HG02571 (cell line): Measurements from ENCODE around the gene LY6G6F.

Source experiments
- ATAC-seq: cut with Tn5 transposase; IDR thresholded peaks from one replicate; pipeline ENCODE4 v1.9.1; 2021; ENCODE audit warnings: mild to moderate bottlenecking, moderate library complexity; ENCODE audit not compliant: unreplicated experiment

LY6G6F gene

DNA sequence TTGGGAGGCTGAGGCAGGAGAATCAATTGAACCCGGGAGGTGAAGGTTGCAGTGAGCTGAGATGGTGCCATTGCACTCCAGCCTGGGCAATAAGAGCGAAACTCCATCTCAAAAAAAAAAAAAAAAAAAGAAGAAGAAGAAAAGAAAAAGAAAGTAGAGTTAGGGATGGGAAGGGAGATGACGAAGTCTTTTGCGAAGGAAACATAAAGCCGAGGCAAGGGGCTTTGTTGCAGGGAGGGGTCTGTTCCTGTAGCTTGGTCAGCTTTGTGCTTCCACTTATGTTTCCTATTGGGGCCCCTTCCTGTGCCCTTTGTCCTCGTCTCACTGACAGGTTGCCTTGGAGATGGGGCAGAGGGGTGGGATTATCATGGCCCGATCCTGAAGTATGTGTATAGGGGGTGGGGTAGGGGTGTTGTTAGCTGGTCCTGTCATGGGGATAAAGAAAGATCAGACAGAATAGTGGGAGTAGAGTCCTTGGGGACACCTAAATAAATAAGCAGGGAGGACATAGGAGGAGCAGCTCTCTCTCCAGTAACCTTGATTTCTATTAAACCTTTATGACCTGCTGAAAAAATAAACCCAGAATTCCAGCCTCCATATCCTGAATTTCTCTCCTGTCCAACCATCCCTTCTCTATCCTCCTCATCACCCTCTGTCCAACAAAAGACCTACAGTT is 30.8 kb downstream of the LY6G6F start:
- ATAC-seq, result no peak

DNA sequence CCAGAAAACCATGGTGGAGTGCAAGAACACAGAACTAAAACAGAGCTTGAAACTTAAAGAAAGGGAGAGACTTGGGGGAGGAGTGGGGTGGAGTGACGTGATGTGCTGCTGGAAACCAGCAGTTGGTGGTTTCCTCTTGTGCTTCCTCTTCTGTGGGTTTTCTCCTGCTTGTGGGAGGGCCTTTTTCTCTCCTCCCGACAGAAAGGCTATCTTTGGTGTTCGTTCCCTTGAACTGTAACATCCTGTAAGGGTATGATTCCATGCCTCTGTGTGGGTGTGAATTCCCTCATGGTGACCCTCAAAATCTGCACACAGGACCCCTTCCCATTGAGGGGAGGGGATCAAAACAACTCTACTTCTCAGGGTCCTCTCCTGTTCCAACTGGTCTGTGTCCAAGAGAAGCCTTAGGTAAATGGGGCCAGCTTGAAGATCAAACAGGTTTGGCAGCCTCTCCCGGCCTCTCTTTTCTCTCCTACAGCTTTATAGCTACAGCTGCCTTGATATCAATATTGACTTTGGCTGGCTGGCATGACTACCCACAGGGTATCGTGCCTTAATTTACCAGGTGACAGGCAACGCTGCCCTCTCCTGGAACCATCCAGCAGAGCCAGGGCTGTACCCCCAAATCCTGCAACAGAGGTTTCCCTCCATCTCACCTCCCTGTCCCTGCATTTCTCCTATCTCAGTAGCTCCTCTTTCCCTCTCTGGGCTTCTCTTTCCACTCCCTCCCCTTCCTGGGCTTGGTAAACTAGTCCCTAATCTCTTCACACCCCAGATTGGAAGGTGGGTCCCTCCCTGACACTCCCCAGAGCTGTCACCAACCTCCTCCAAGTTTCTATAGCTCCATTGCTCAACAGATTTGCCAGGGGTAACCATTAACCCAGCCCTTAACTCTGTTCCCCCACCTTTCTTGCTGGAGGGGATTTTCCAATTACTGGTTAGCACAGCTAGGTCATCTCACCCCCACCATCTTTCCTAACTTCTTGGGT is 31.6 kb downstream of the LY6G6F start:
- no peak for ATAC-seq

DNA sequence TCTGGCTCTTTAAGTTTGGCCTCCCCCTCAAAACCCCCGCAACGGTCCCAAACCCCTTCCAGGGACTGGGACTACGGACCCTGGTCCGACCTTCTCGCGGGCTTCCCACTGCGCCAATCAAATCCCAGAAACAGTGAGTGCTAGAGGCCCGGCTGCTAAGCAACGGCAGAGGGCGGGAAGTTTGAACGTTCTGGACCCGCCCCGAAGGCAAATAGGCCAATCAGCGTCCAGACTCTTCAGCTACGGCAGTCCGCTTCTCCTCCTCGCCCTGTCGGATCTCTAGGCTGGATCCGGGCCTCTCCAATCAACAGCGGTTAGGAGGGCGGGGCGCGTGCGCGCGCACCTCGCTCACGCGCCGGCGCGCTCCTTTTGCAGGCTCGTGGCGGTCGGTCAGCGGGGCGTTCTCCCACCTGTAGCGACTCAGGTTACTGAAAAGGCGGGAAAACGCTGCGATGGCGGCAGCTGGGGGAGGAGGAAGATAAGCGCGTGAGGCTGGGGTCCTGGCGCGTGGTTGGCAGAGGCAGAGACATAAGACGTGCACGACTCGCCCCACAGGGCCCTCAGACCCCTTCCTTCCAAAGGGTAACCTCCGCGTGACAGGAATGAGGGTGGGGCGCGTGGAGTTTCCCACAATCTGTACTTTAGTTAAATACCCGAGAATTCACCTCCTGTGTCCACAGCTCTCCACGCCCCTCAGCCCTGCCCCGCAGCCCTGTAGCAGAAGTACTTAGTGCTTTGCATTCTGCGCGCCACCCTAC is 33.2 kb downstream of the LY6G6F start, which contains the start of gene MSH5:
TSS of gene MSH5 (plus strand) at position 367 of the 758 bp plus-strand sequence. CDS start 462 bp downstream, outside the sequence.
- peak; percentile 77 for ATAC-seq

DNA sequence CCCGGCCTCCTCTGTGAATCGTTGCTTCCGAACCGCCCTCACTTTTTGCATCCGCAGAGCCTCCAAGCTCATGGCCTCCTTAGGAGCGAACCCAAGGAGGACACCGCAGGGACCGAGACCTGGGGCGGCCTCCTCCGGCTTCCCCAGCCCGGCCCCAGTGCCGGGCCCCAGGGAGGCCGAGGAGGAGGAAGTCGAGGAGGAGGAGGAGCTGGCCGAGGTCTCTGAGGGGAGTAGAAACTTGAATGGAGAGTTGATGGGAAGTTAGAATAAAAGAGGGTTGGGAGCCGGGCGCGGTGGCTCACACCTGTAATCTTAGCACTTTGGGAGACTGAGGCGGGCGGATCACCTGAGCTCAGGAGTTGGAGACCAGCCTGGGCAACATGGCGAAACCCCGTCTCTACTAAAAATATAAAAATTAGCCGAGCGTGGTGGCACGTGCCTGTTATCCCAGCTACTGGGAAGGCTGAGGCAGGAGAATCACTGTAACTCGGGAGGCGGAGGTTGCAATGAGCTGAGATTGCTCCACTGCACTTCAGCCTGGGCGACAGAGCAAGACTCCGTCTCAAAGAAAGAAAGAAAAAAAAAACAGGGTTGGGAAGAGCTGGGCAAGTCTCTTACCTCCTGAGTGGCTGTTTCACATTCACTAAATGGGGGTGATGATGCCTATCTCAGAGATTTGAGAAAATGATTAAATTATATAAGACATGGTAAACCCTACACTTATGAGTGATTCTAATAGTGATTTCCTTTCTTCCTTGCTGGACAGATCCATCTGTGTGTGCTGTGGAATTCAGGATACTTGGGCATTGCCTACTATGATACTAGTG is 33.9 kb downstream of the LY6G6F start:
- ATAC-seq, result no peak

DNA sequence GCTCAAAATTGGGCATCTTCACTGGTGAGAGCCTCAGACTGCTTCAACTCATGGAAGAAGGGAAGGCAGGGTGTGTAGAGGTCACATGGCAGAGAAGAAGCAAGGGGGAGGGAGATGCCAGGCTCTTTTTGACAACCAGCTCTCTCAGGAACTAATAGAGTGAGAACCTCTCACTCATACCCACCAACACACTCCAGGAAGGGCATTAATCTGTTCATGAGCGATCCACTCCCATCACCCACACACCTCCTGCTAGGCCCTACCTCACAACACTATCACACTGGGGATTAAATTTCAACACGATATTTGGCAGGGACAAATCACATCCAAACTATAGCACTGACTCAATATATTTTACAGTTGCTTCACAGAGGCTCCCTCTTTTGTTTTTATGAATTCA is 35.1 kb downstream of the LY6G6F start:
- no peak for ATAC-seq

DNA sequence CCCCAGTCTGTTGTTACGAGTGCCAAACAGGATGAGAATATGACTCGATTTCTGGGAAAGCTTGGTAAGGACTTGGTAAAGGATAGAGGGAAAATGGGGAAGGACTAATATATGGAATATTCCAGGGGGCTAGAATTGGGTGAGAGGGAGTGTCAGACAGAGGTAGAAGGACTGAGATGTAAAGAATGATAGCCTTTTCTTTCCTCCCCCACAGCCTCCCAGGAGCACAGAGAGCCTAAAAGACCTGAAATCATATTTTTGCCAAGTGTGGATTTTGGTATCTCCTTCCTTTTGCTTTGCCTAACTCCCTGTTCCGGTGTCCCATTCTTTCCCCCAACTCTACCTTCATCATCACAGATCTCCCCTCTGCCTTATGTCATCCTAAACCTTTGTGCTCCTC is 36.2 kb downstream of the LY6G6F start:
- no peak for ATAC-seq

DNA sequence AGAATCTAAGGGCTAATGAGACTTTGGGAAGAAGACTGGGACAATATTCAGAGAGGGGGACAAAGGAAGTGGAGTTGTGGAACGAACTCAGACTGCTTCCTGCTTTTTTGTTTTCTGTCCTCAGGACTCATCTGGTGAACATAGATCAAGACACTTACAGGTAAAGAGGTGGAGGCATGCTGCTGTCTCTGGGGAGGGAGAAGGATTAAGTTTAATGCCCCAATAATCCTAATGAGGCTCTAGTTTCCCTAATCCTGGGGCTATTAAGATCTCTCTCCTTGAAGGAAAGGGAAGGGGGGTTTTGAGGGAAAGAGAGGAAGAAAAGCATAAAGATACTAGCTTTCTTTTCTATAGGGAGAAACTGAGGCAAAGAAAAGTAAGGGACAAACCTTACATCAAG is 37.8 kb downstream of the LY6G6F start:
- ATAC-seq, result no peak

DNA sequence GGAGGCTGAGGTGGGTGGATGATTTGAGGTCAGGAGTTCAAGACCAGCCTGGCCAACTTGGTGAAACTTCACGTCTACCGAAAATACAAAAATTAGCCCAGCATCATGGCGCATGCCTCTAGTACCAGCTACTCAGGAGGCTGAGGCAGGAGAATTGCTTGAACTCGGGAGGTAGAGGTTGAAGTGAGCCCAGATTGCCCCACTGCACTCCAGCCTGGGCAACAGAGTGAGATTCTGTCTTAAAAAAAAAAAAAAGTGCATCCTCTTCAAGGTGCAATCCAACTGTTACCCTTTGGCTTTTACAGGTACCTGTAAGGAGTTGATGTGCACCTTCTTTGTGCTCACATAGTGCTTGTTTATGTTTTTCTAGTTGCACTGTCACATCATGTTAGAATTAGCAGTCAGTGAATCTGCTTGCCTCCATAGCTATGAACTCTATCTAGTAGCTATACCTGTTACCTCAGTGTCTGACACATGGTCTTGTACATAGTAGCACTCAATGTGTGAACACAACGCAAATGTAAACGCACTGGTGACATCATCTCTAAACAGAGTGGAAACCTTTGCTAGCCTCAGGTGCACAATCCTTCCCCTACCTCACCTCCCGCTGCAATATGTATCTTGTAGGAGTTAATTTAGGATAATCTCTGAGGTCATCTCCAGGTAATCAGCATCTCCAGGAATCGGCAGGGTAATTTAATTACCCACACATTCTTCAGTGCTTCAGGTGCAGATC is 42.8 kb downstream of the LY6G6F start:
- no peak for ATAC-seq

DNA sequence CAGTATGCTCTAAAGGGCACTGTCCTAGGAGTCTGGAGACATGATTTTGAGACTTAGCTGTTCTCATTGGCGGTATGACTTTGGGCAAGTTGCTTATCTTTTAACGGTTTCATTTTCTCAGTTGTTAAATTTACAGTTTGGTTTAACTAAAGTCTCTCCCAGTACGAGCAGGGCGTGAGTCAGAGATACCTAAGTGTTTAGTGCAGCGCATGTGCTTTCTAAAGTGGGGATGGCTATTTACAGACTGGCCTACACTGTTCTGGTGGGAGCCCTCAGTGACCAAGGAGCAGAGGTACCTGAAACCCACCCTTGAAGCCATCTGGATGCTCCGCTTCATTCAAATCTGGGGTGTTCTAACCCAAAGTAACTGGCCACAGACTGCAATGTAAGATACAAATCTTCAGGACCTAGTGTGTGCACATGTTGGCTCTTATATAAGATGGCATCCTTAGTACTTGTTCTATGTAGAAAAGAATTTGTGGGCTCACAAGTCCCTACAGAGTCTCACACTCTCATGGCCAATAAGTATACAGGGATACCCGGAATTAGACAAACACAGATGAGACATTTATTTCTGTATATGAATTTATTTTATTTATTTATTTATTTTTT is 43.9 kb downstream of the LY6G6F start:
- ATAC-seq, result no peak

DNA sequence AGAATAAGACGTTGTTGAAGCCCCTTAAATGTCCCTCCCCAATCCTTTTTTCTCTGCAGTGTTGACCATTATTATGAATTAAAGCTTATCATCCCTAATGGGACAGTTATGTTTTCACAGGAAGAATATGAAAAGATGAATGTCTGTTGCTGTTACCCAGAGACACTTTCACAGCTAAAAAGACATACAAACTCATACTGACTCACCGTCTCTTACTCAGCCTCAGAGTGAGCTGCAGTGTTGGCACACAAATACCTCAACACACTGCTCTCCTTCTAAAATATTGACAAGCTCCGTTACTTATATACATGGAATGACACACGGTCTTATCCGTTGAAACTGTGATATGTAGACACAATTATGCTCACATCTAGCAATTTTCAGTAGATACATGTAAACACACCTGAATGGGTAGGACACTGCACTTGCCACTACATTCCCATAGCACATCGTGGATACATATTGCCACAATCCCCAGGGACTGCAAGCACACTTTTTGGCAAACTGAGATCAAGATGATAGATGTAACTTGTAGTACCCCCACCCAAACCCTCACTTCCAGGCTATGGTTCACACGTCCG is 46.2 kb downstream of the LY6G6F start:
- ATAC-seq, result no peak

DNA sequence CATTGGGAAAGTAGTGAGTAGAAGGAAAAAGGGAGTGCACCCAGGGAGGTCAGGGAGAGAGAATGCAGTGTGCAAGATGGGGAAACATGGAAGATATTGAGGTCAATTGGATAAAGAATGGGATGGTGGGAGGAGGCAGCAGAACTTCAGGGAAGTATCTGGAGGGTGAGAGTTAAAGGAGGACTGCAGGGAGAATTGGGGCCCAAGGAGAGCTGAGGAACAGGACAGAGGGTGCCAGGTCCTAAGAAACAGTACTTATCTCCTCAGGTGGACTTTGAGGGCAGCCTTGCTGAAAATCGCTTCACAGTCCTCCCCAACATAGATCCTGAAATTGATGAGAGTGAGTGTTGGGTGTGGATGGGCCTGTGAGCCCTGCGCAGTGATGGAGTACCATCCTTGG is 51.6 kb downstream of the LY6G6F start:
- no peak for ATAC-seq
